HG03439 (cell line): ENCODE data around the gene PIGS.
"Not testable (repeated sequence)": the region's sequence is repeated elsewhere in the genome, so short reads cannot be mapped to it uniquely, and the experiment has no call there.

Experiments
- ATAC-seq: cut with Tn5 transposase; IDR thresholded peaks from one replicate; pipeline ENCODE4 v1.9.1; 2021; ENCODE audit warnings: mild to moderate bottlenecking, moderate library complexity; ENCODE audit not compliant: unreplicated experiment

The PIGS gene

DNA sequence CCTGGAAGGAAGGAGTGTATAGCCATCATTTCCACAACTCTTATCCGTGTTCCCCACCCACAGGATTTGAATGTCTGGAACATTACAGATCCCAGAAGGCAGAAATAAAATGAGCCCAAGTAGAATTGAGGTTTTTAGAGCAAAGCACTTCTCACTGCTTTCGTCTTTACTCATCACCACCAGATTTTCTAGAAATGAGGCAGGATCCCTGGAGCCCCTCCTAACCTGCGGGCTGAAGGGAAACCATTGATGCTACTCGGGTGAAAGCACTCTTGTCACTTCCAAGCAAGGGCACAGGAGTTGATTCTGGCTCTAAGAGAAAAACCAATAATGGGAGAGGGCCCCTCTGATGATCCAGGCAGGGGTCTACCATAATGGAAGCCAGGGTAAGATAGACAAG is 8.2 kb upstream of the PIGS start:
- no peak for ATAC-seq

GRCh38 chr17:28578246-28579195 is 7.2 kb upstream of the PIGS start:
- ATAC-seq, result no peak

- no peak for ATAC-seq
Observed at GRCh38 chr17:28577466-28577824, 6.1 kb upstream of the PIGS start.

DNA sequence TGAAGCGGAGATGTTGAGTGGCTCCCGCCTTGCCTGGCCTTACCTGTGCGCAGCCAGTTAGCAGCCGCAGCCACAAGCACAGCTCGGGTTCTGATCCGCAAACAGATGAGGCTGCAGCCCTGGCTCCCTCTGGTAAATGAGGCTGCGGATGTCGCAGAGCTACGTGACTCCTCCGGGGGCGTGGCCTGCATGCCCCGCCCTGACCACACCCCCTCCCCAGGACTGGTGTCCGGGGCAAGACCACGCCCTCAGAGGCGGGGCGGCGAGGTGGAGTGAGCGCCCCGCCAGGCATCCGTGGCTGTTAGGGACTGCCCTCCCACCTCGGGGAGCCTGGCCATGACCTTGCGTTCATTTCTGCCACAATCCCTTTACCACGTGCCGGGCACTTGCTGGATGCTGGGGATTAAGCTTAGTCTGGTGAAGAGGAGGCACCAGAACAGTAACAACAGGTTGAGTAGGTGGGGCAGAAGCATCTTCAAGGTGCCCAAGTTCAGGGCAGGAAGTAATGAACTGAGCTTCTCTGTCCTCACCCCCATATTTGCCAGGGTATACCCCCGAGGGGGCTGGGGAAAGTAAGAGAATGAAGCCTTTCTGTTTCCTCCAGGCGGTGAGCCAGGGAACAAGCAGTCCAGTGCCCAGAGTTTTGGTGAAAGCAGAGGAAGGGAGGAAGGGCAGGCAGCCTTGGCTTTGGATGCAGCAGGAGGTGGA is 5.6 kb upstream of the PIGS start, which contains the start of gene ALDOC:
TSS of gene ALDOC (minus strand) at position 138 of the 708 bp plus-strand sequence. CDS start 1,363 bp downstream, outside the sequence.
- peak; percentile 76 for ATAC-seq

DNA sequence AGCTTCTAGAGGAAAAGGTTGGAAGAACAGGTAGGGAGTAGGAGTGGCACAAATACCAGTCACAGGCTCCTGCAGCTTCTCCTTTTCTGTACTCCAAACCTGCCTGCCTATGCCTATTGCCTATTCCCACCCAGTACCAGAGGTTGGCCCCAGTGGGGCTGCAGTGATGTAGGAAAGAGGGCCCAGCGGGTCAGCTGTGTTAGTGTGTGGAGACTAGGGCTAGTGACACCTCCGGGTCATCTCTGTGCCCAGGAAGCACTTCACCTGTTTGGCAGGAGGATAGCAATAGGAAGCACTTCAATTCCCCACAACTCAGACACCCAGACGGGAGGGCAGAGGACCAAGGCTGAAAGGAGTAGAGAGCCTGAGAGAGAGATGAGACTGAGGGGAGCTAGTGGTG is 4.7 kb upstream of the PIGS start:
- not testable (repeated sequence) for ATAC-seq

- no peak for ATAC-seq
Observed at GRCh38 chr17:28575126-28575795, 3.9 kb upstream of the PIGS start.

GRCh38 chr17:28574526-28574925 is 3.2 kb upstream of the PIGS start:
- no peak for ATAC-seq

DNA sequence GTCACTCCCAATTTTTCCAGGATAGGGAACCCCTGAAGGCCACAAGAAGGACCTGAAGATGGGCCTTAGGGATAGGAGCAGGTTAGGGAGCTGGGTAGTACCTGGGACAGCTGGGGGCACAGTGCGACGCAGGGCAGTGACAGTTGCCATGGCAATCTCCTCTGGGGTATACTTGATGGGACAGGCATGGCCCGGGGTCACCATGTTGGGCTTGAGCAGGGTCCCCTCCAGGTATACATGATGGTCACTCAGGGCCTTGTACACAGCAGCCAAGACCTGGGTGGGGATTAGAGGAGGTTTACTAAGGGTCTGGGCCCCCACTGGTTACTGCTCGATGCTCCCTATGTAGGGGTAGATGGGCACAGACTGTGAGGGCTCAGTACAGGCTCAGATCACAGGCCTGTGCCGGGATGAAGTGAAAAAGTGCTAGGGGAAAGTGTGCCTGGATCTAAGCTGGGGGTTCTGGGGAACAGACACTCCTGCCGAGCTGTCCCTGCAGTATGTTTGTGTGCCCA is 2.7 kb upstream of the PIGS start:
- ATAC-seq, result no peak

DNA sequence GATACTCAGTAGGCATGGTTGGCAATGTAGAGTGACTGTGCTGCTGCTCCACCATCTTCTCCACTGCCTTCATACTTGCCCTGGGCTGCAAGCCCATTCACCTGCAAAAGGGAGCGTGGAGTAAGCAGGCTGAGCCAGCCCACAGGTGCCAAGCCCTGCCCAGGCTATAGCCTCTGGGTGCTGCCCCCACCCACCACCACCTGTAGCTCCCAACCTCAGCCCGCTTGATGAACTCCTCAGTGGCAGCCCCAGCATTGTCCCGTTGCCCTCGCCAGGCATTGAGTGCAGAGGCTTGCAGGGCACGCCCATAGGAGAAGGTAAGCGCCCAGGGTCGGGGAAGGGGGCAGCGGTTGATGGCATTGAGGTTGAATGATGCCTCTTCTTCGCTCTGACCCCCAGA is 2.2 kb upstream of the PIGS start:
- no peak for ATAC-seq

DNA sequence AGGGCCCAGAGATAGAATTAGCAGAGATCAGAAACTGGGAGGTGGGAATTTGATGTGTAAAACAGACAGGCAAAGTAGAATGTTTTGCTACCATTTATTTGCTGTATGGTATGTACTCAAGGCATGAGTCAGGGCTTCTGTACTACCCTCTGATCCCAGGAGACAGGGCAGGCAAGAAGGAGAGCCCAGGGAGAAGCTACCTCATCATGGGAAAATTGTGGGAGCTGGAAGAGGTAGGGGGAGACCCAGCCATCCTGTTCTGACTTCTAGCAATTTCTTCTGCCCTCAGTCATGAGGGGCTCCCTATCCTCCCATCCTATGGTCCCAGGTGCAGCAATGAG is 1.7 kb upstream of the PIGS start:
- no peak for ATAC-seq

GRCh38 chr17:28572259-28573039 is 1.1 kb upstream of the PIGS start:
- ATAC-seq, result no peak

DNA sequence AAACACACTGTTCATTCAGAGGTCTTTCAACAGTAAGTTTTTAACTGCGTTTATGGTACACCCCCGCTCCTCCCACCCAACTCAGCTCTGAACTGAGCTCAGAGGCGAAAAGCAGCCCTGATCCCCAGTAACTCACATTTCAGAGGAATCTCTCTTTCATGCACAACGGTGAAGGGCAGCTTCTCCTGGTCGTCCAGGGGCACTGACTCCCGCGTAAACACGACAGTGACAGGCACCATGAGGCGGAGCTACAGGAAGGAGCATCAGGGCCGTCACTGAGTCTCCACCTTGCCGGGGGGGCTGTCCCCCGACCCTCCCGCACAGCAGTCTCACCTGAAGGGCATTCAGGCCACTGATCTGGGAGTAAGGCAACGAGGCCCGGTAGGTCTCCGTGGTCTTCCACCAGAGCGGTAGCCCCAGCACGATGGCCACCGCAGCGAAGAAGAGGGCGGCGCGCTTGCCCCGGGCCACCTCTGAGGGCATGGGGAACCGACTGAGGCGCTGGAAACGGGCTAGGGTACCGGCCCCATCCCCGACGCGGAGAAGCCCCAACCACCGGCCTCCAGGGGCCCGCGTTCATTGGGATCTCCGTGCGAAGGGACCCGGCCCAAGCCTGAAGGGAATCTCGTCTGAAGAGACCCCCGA is 486 bp downstream of the PIGS start:
- ATAC-seq, result peak; percentile 30

DNA sequence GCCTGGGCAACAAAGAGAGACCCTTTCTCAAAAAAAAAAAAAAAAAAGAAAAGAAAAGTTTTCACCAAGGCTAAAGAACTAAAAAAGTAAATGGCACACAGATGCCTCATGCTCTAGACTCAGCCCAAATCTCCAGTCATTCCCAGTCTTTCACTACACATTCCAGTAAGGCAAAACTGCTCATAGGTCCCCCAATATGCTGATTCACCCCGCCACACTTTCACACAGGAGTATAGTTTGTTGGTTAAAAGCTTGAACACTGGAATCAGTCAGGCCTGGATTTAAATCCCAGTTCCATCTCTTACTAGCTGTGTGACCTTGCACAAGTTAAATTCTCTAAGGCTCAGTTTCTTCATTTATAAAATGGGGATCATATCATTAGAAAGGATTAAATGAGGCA is 1.9 kb downstream of the PIGS start:
- no peak for ATAC-seq

GRCh38 chr17:28567604-28568003 is 3.7 kb downstream of the PIGS start:
- ATAC-seq, result no peak

- ATAC-seq, result no peak
Observed at GRCh38 chr17:28563475-28563874, 7.8 kb downstream of the PIGS start.

DNA sequence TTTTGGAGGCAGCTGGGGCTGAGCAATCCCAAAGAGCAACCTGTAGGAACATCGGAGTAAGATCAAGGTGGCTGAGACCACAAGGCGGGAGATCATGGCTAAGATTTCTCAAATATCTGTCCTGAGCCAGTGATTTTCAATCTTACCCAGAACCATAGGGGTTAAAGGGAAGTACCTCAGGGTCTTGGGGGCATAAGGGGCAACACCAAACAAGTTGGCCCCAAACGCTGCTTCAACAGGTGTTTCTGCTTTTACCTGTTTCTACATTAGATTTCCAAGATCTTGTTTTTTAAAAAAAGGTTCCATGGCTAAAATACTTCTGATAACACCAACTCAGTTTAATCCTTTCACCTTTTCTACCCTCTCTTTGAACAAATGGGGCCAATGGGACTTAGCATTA is 16.3 kb downstream of the PIGS start:
- ATAC-seq, result no peak

DNA sequence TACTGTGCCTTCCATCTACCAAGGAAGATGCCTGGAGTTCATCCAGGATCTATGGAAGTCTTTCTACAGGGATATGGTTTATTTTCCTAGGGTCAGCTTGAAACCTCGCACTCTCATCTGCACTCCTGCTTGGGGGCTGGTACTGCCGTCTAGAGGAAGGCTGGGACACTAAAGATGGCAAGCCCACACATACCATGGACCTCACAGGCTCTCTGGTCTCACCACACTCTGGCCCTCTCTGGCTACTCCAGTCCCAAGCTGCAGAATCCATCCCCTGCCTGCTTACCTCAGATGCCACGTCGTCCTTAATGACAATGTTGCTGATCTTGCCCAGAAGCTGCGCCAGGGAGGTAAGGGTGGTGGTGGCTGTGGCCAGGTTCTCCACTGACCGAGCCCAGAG is 16.8 kb downstream of the PIGS start:
- no peak for ATAC-seq

DNA sequence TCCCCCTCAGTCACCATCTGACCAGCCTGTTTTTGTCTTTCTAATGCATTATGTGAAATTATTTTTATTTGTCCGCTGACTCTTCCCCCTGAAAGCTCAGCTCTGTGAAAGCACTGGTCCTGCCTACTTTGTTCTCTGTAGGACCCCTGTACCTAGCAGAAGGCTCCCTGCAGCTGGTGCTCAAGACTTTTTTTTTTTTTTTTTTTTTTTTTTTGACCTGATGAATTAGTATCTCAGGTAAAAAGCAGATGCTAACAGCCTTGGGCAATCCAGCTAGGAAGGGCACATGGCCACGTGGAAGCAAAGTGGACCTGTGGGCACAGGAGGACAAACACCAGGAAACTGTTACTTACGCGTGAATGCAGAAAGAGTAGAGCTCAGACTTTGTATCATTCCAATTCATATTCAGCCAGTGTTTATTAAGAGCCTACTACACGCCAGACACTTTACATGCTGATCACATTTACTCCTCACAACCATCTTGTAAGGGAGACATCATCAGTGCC is 18.3 kb downstream of the PIGS start:
- ATAC-seq, result no peak

- peak; percentile 40 for ATAC-seq
Observed at GRCh38 chr17:28552176-28552999, 18.9 kb downstream of the PIGS start, which contains the start of gene UNC119. Gene UNC119 (minus strand): TSS chr17:28552624. CDS start chr17:28552557, 67 bp downstream.
